HepG2 (cell line): ENCODE data around the gene QRICH2. TPM values are rescaled to one million over a fixed set of nuclear protein-coding genes. Genes with fewer than 3 reads are reported as not detected.

Experiments used
- ARNT ChIP-seq: fragments of 450-650 bp; IDR thresholded peaks from 2 replicates; pipeline ENCODE4 v1.6.1; 2017
- BORCS8-MEF2B ChIP-seq: sonication (generic); formaldehyde crosslinking; IDR thresholded peaks from 2 replicates; pipeline ENCODE4 v1.8.0; 2022; ENCODE audit warnings: mild to moderate bottlenecking, missing genetic modification reagents
- ELF1 ChIP-seq: sonication (generic); formaldehyde crosslinking; IDR thresholded peaks from 2 replicates; pipeline ENCODE4 v1.4.0; 2020; ENCODE audit warnings: missing genetic modification reagents
- GFI1 ChIP-seq: sonication (generic); formaldehyde crosslinking; IDR thresholded peaks from 2 replicates; pipeline ENCODE4 v1.5.0; 2020; ENCODE audit warnings: missing genetic modification reagents, mild to moderate bottlenecking, borderline replicate concordance
- HIC2 ChIP-seq: sonication (generic); formaldehyde crosslinking; IDR thresholded peaks from 2 replicates; pipeline ENCODE4 v1.9.0; 2022; ENCODE audit warnings: low read depth, missing genetic modification reagents
- KLF13 ChIP-seq: sonication (generic); formaldehyde crosslinking; IDR thresholded peaks from 2 replicates; pipeline ENCODE4 v1.4.0; 2020; ENCODE audit warnings: mild to moderate bottlenecking, missing genetic modification reagents
- SAFB2 ChIP-seq: sonication (generic); formaldehyde crosslinking; IDR thresholded peaks from 2 replicates; pipeline ENCODE4 v1.5.1; 2020; ENCODE audit warnings: missing genetic modification reagents, low read depth, mild to moderate bottlenecking, borderline replicate concordance
- THAP11 ChIP-seq: IDR thresholded peaks from 2 replicates; pipeline ENCODE4 v1.6.1; 2016; ENCODE audit warnings: missing biosample characterization, missing genetic modification reagents
- ZFP37 ChIP-seq: sonication (generic); formaldehyde crosslinking; IDR thresholded peaks from 2 replicates; pipeline ENCODE4 v1.4.0; 2020; ENCODE audit warnings: missing genetic modification reagents, borderline replicate concordance
- ZNF124 ChIP-seq: sonication (generic); formaldehyde crosslinking; IDR thresholded peaks from 2 replicates; pipeline ENCODE4 v1.4.0; 2020; ENCODE audit warnings: missing genetic modification reagents
- ZNF224 ChIP-seq: sonication (generic); formaldehyde crosslinking; IDR thresholded peaks from 2 replicates; pipeline ENCODE4 v1.5.0; 2020; ENCODE audit warnings: mild to moderate bottlenecking, missing genetic modification reagents
- ZNF260 ChIP-seq: sonication (generic); formaldehyde crosslinking; IDR thresholded peaks from 2 replicates; pipeline ENCODE4 v1.4.0; 2020; ENCODE audit warnings: missing genetic modification reagents, low read depth, mild to moderate bottlenecking, borderline replicate concordance
- ZNF275 ChIP-seq: sonication (generic); formaldehyde crosslinking; IDR thresholded peaks from 2 replicates; pipeline ENCODE4 v1.8.0; 2022; ENCODE audit warnings: missing genetic modification reagents, mild to moderate bottlenecking, inconsistent platforms, borderline replicate concordance
- ZNF326 ChIP-seq: sonication (generic); formaldehyde crosslinking; IDR thresholded peaks from 2 replicates; pipeline ENCODE4 v1.4.0; 2020; ENCODE audit warnings: missing genetic modification reagents, borderline replicate concordance
- ZNF576 ChIP-seq: sonication (generic); formaldehyde crosslinking; IDR thresholded peaks from 2 replicates; pipeline ENCODE4 v1.4.0; 2020; ENCODE audit warnings: mild to moderate bottlenecking, missing genetic modification reagents
- ZNF607 ChIP-seq: sonication (generic); formaldehyde crosslinking; IDR thresholded peaks from 2 replicates; pipeline ENCODE4 v1.5.1; 2020; ENCODE audit warnings: missing genetic modification reagents, mild to moderate bottlenecking, borderline replicate concordance
- ZXDC ChIP-seq: sonication (generic); formaldehyde crosslinking; IDR thresholded peaks from 2 replicates; pipeline ENCODE4 v1.5.0; 2020; ENCODE audit warnings: mild to moderate bottlenecking, missing genetic modification reagents
- polyA plus RNA-seq, 8 experiments: library from polyadenylated mRNA; depleted of rRNA in 3 of 8; stranded (reverse) in 7 of 8; unstranded in 1 of 8; fragments of >200 nt; fragmentation: Illumina TruSeq in 4 of 8; extraction: Trizol in 4 of 8; gene quantifications; 2 replicates each; pipeline versions ENCODE4 v1.2.1 to v1.2.3, GENCODE V29; 2011 to 2016; ENCODE audit warnings: low read depth in 4 of 8, missing spikeins in 1 of 8, mixed read lengths in 1 of 8; ENCODE audit not compliant: insufficient read depth in 1 of 8
- total RNA-seq, 5 experiments: library from RNA; depleted of rRNA; stranded (reverse); fragments of >200 nt; fragmentation: Illumina TruSeq; extraction: Trizol; gene quantifications; 2 replicates each; pipeline ENCODE4 v1.2.3, GENCODE V29; 2016; ENCODE audit warnings: low read depth in 1 of 5
- TF ChIP-seq, protein P1 (sequence below): sonication (generic); formaldehyde crosslinking; IDR thresholded peaks from 2 replicates; pipeline ENCODE4 v1.5.1; 2020; ENCODE audit warnings: mild to moderate bottlenecking, missing genetic modification reagents, moderate library complexity
- TF ChIP-seq, protein P2 (sequence below): IDR thresholded peaks from 2 replicates; pipeline ENCODE4 v1.6.1; 2016

Gene QRICH2
- total and polyA plus RNA-seq, 2 of the 13 experiments (the other 11 are each of a cell fraction or from before 2014, with no cell fraction given), result 3.7 to 5.7 TPM

GRCh38 chr17:76357597-76358158, 49.6 kb upstream of the QRICH2 start (continued):
- TF ChIP-seq GFI1 (CRISPR knock-in tag) (0 out of 2 replicates have a peak, but pooled peaks have one; percentile 21), ZNF576 (CRISPR knock-in tag) (no peak), ZNF260 (no peak), ZNF607 (CRISPR knock-in tag) (no peak), BORCS8-MEF2B (CRISPR knock-in tag) (no peak), ZNF326 (CRISPR knock-in tag) (no peak), ELF1 (CRISPR knock-in tag) (no peak; the same call in 1 of the 2 replicates), ZNF224 (CRISPR knock-in tag) (no peak), ZNF275 (CRISPR knock-in tag) (no peak), ZXDC (no peak), KLF13 (CRISPR knock-in tag) (no peak), THAP11 (CRISPR knock-in tag) (no peak; the same call in 1 of the 2 replicates), ARNT (no peak), HIC2 (CRISPR knock-in tag) (no peak), SAFB2 (CRISPR knock-in tag) (peak; percentile 54; the same call in 1 of the 2 replicates), ZFP37 (CRISPR knock-in tag) (no peak), ZNF124 (CRISPR knock-in tag) (no peak; the same call in 1 of the 2 replicates)
- TF ChIP-seq, protein P1, sequence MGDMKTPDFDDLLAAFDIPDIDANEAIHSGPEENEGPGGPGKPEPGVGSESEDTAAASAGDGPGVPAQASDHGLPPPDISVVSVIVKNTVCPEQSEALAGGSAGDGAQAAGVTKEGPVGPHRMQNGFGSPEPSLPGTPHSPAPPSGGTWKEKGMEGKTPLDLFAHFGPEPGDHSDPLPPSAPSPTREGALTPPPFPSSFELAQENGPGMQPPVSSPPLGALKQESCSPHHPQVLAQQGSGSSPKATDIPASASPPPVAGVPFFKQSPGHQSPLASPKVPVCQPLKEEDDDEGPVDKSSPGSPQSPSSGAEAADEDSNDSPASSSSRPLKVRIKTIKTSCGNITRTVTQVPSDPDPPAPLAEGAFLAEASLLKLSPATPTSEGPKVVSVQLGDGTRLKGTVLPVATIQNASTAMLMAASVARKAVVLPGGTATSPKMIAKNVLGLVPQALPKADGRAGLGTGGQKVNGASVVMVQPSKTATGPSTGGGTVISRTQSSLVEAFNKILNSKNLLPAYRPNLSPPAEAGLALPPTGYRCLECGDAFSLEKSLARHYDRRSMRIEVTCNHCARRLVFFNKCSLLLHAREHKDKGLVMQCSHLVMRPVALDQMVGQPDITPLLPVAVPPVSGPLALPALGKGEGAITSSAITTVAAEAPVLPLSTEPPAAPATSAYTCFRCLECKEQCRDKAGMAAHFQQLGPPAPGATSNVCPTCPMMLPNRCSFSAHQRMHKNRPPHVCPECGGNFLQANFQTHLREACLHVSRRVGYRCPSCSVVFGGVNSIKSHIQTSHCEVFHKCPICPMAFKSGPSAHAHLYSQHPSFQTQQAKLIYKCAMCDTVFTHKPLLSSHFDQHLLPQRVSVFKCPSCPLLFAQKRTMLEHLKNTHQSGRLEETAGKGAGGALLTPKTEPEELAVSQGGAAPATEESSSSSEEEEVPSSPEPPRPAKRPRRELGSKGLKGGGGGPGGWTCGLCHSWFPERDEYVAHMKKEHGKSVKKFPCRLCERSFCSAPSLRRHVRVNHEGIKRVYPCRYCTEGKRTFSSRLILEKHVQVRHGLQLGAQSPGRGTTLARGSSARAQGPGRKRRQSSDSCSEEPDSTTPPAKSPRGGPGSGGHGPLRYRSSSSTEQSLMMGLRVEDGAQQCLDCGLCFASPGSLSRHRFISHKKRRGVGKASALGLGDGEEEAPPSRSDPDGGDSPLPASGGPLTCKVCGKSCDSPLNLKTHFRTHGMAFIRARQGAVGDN (CRISPR knock-in tag), result peak; percentile 55
- TF ChIP-seq, protein P2, sequence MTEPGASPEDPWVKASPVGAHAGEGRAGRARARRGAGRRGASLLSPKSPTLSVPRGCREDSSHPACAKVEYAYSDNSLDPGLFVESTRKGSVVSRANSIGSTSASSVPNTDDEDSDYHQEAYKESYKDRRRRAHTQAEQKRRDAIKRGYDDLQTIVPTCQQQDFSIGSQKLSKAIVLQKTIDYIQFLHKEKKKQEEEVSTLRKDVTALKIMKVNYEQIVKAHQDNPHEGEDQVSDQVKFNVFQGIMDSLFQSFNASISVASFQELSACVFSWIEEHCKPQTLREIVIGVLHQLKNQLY (CRISPR knock-in tag), result no peak
